Activated CD8-positive, alpha-beta T cell treated with anti-CD3 and anti-CD28 coated beads for 36 hours (primary cell): ENCODE results near the gene FBLIM1. TPM values are rescaled to one million over a fixed set of nuclear protein-coding genes. Genes with fewer than 3 reads are reported as not detected.

Source experiments
- ATAC-seq: fragments of 200-7000 bp; cut with Tn5 transposase; one replicate; pipeline ENCODE4 v1.10.0; 2021; ENCODE audit warnings: mild to moderate bottlenecking, moderate library complexity
- CTCF ChIA-PET: fragments of 350-600 bp; sonication (Branson Sonifier 250); formaldehyde crosslinking; loops from one replicate; lab custom pipeline; 2021; ENCODE audit warnings: antibody characterized with exemption; lab: Charles Lee
- POLR2A ChIA-PET: fragments of 350-600 bp; sonication (Branson Sonifier 250); formaldehyde crosslinking; loops from one replicate; lab custom pipeline; 2021; ENCODE audit warnings: antibody characterized with exemption; lab: Charles Lee
- DNase-seq: peaks from one replicate; pipeline ENCODE4 v3.0.0-alpha.2; 2020
- H3K27ac Mint-ChIP-seq: one replicate; pipeline ENCODE4 v1.8.0; 2021; ENCODE audit warnings: mild to moderate bottlenecking, mixed read lengths
- H3K27me3 Mint-ChIP-seq: one replicate; pipeline ENCODE4 v1.8.0; 2021; ENCODE audit warnings: mixed read lengths
- H3K36me3 Mint-ChIP-seq: one replicate; pipeline ENCODE4 v1.8.0; 2021; ENCODE audit warnings: low read depth, mixed read lengths
- H3K4me1 Mint-ChIP-seq: one replicate; pipeline ENCODE4 v1.8.0; 2021; ENCODE audit warnings: low read depth, mixed read lengths
- H3K4me3 Mint-ChIP-seq: one replicate; pipeline ENCODE4 v1.8.0; 2021; ENCODE audit warnings: mild to moderate bottlenecking, moderate library complexity, mixed read lengths
- H3K9me3 Mint-ChIP-seq: one replicate; pipeline ENCODE4 v1.8.0; 2021; ENCODE audit warnings: mixed read lengths
- intact Hi-C: fragments of 100-400 bp; cut with micrococcal nuclease; formaldehyde crosslinking; loops from one replicate; pipeline ENCODE4 v1.10.0; 2022
- total RNA-seq, 2 experiments: library from RNA; stranded (reverse); gene quantifications; one replicate each; pipeline ENCODE4 v1.2.3, GENCODE V29; 2021
- TF ChIP-seq, protein P1 (sequence below): fragments of 200-600 bp; IDR thresholded peaks from one replicate; pipeline ENCODE4 v1.8.0; 2022; ENCODE audit warnings: antibody characterized with exemption, mild to moderate bottlenecking

The FBLIM1 gene
- total RNA-seq, 2 experiments from 2014 or later = not detected

GRCh38 chr1:15744122-15744679, 14.4 kb upstream of the FBLIM1 start:
- ChIA-PET POLR2A (no interaction called here), CTCF (no interaction called here)
- H3K4me3 Mint-ChIP-seq = no peak overlapping the region
- ATAC-seq = no peak
- no peaks in the 10 kb centered on the region for H3K27me3 Mint-ChIP-seq
- intact Hi-C loops = loop anchor here (10.0 kb wide), 1 partner anchor 149 kb away; no protein-coding TSS in a partner anchor
- H3K36me3 Mint-ChIP-seq = no peaks in the 10 kb centered on the region
- H3K9me3 Mint-ChIP-seq = no peaks in the 10 kb centered on the region
- no peak overlapping the region for H3K27ac Mint-ChIP-seq
- H3K4me1 Mint-ChIP-seq = peaks cover 6% of the 10 kb centered on the region
- TF ChIP-seq, protein P1, sequence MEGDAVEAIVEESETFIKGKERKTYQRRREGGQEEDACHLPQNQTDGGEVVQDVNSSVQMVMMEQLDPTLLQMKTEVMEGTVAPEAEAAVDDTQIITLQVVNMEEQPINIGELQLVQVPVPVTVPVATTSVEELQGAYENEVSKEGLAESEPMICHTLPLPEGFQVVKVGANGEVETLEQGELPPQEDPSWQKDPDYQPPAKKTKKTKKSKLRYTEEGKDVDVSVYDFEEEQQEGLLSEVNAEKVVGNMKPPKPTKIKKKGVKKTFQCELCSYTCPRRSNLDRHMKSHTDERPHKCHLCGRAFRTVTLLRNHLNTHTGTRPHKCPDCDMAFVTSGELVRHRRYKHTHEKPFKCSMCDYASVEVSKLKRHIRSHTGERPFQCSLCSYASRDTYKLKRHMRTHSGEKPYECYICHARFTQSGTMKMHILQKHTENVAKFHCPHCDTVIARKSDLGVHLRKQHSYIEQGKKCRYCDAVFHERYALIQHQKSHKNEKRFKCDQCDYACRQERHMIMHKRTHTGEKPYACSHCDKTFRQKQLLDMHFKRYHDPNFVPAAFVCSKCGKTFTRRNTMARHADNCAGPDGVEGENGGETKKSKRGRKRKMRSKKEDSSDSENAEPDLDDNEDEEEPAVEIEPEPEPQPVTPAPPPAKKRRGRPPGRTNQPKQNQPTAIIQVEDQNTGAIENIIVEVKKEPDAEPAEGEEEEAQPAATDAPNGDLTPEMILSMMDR = no peak
- DNase-seq = no peak

DNA sequence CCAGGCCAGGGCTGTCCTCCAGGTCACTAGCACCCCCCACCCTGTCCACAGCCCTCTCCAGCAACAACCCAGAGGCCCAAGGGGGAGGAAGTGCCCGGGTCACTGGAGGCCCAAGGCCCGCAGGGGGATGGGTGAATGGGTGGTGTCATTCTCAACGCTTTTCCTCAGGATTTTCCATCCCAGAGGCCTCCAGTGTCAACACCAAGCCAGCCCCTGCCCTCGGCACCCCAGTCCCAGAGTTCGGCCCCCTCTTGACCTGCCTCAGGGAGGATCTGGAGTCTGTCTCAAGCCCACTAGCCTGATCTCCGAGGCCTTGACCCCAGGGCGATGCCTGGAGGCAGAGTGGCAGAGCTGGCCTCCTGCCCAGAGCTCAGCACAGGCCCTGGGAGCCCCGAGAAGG, 11.2 kb upstream of the FBLIM1 start:
- Mint-ChIP-seq H3K4me3 (no peak overlapping the region), H3K9me3 (no peaks in the 10 kb centered on the region), H3K36me3 (no peaks in the 10 kb centered on the region), H3K27me3 (peaks cover 2% of the 10 kb centered on the region), H3K27ac (no peak overlapping the region), H3K4me1 (no peaks in the 10 kb centered on the region)
- ATAC-seq (no peak), DNase-seq (no peak)
- POLR2A ChIA-PET = no interaction called here
- CTCF ChIA-PET = no interaction called here
- intact Hi-C loops = loop anchor here (10.0 kb wide), 1 partner anchor 153 kb away; no protein-coding TSS in a partner anchor
- TF ChIP-seq, protein P1 = no peak

DNA sequence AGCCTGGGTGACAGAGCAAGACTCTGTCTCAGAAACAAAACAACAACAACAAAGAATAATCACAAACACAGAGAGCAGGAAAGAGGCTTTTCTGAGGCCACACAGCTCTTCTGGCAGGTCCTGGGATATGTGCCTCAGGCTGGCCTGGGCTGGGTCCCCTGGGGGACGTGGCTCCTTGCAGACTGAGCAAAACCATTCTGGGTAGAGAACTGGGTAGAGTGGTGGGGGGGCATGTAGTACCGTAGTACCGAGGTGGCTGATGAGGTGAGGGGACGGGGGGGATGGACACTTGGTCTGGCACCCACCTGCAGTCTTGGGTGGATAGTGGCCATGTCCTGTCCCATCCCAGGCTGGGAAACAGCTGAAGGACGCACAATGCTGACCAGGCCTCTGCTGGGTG, 10.3 kb upstream of the FBLIM1 start:
- intact Hi-C loops = loop anchor here (10.0 kb wide), 1 partner anchor 153 kb away; no protein-coding TSS in a partner anchor
- TF ChIP-seq, protein P1 = no peak
- CTCF ChIA-PET = interaction anchor here (0.7 to 1.5 kb wide), 2 partner anchors 8 to 43 kb away, joined by 3 to 4 read pairs; no protein-coding TSS in a partner anchor

DNA sequence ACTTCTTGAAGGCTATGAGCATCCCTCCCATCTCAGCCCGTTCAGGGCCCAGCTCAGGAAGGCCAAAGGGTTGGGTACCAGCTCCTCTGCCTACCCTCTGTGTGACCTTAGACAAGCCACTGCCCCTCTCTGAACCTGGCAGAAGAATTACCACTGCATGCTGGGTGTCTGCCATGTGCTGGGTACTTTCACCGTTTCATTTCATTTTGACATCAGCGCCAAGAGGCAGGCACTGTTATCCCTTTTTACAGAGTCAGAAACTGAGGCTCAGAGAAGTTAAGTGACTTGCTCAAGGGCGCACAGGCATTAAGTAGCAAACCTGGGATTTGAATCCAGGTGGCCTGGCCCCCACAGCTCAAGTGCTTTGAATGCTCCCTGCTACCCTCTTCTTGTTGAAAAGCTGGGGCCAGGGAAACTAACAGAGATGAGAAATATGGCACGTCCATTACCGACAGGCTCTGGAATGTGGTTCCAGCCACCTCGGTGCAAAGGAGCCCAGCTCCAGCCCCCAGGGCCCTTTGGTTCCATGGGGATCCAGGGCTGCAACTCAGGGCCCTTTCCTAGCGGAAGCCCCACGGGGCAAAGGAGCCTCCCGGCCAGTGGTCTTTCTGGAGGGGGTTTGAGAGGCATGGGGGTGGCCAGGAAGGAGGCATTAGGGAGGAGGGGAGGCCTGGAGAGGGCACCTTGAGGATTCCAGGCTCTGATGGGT, 9.8 kb upstream of the FBLIM1 start:
- POLR2A ChIA-PET = no interaction called here
- TF ChIP-seq, protein P1 = no peak
- ATAC-seq (no peak), DNase-seq (no peak)
- intact Hi-C loops = loop anchor here (10.0 kb wide), 1 partner anchor 154 kb away; no protein-coding TSS in a partner anchor
- Mint-ChIP-seq H3K27ac (no peak overlapping the region), H3K27me3 (peaks cover 2% of the 10 kb centered on the region), H3K9me3 (no peaks in the 10 kb centered on the region), H3K36me3 (no peaks in the 10 kb centered on the region), H3K4me1 (no peaks in the 10 kb centered on the region), H3K4me3 (no peak overlapping the region)
- CTCF ChIA-PET = interaction anchor here (0.7 to 1.5 kb wide), 2 partner anchors 9 to 43 kb away, joined by 3 to 4 read pairs; no protein-coding TSS in a partner anchor

More for the DNA sequence above, 10.3 kb upstream of the FBLIM1 start:
- Mint-ChIP-seq H3K9me3 (no peaks in the 10 kb centered on the region), H3K4me3 (no peak overlapping the region), H3K4me1 (no peaks in the 10 kb centered on the region), H3K27me3 (peaks cover 2% of the 10 kb centered on the region), H3K36me3 (no peaks in the 10 kb centered on the region), H3K27ac (no peak overlapping the region)
- DNase-seq (no peak), ATAC-seq (no peak)
- POLR2A ChIA-PET = no interaction called here
